ENCODE data around the gene OR56B4. TPM values are rescaled to one million over a fixed set of nuclear protein-coding genes. Genes with fewer than 3 reads are reported as not detected.
"Not testable (repeated sequence)": the region's sequence is repeated elsewhere in the genome, so short reads cannot be mapped to it uniquely, and the experiment has no call there.

The OR56B4 gene
- polyA plus RNA-seq (2013, experiment 1 of 2; ENCODE audit: insufficient read length), result not detected
- polyA plus RNA-seq (2013, experiment 2 of 2; ENCODE audit: insufficient read length), result not detected

- not testable (repeated sequence) for DNase-seq
These were observed at the start of gene OR56B4 for GRCh38 chr11:6107384-6107783. OR56B4 (plus strand) TSS chr11:6107684; CDS start chr11:6107779, 95 bp downstream.

DNA sequence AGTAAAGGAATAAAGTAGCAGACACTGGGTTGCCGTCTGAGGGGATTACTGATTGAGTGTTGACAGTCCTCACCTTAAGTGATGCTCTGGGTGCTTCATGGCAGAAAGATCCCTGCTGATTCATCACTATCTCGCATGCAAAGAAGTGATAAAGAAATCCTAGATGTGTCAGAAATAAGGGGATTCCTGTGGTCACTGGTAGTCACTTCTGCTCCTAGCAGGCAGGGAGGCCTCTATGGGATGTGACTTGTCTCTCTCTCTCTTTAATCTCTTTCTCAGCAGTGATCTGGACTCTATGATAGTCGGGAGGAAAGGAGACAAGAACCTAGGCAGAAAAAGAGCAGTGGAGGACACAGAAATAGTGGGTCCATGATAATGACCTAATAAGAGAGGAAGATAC is 46.0 kb upstream of the OR56B4 start:
- DNase-seq, result no peak

DNA sequence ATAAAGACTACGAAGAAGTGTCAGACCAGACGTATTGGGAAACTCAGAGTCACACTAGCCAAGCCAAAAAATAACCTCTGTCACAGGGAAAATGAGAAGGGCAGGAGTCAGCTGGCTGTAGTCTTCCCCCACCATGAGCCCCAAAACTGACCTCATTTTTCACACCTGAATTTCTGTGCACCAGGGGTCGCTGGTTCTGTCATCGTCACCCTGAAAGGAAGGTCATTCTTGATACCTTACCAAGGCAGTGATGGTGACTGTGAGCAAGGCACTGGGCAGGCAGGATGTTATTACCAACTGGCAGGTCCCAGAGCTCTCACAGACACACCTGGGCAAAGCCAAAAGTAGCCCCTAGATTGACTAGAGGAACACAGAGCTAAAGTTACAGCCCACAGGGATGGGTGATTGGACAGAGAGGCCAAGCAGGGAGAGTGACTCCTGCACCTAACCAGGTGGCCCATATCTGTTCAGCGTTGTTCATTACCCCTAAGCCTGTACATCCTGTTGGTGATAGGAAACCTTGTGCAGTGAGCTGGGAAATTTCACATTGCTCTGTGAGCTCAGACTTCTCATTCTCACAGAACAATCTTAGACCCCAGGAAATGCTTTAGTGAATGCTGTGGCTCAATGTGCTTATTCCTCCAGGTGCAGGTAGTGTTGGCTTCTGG is 44.7 kb upstream of the OR56B4 start:
- no peak for DNase-seq

- DNase-seq, result no peak
These were observed 40.0 kb upstream of the OR56B4 start for GRCh38 chr11:6067502-6067901.

DNA sequence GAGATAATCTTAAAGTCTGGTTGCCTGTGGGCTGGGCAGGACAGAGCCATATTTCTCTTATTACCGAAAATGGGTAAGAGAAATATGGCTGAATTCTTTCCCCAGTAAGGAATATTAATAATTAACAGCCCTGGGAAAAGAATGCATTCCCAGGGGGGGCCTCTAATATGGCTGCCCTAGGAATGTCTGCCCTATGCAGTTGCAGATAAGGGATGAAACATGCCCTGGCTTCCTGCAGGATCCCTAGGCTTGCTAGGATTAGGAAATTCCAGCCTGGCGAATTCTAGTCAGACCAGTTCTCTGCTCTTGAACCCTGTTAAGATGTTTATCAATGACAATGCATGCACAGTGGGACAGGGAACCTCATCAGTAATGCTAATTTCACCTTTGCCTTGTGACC is 31.0 kb upstream of the OR56B4 start:
- DNase-seq, result not testable (repeated sequence)

DNA sequence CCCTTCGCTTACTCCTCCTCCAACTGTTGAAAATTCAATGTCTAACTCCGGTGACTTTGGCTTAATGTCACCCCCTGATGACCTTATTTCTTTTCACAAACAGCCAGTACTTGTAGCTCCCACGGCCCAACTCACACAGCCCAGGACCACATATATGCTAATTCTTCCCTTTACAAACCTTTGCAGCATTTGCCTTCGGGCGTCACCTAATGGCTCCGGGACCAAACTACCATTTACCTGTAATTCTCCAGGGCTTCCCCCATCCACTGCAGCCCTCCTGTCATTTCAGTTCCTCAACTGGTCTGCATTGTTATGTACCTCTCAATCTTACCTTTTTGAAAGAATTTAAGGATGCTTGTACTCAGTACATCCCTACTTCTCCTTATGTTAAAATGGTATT is 29.8 kb upstream of the OR56B4 start:
- DNase-seq, result no peak

DNA sequence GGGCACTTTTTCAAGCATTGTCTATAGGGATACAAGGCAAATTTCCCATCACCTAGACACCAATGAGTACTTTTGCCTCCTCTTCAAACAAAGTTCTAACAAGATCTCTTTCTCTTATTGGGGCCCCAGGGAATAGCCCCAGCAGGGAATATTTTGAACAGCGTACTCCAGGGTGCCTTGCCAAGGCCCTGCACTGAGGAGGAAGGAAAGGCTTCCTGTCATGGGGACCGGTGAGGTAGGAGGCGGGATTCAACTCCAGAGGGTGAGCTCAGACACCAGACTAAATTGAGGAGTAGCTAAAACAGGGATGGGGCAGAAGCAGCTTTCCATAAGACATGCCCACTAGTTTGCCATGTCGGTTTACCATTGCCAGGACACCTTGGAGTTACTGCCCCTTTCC is 28.0 kb upstream of the OR56B4 start:
- DNase-seq, result no peak

DNA sequence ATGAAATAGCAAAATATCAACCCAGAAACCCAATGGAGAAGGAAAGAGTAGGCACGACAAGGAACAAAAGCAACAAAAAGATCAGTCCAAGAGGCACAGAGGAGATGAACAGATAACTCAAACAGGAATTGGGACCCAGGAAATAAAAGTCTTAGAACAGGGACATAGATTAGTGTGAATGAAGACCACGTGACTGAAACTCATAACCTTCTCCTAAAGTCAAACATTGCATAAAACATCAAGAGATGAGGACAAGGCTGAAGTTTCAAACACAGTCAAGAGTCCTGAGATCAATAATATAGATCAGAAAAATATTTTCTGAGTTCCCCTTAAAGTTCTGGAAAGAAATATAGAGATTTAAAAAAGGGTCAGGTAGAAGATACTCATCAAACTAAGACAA is 24.4 kb upstream of the OR56B4 start:
- no peak for DNase-seq

- no peak for DNase-seq
These were observed 22.9 kb upstream of the OR56B4 start for GRCh38 chr11:6084587-6084986.

- DNase-seq, result no peak
These were observed 13.3 kb upstream of the OR56B4 start for GRCh38 chr11:6094186-6094585.

DNA sequence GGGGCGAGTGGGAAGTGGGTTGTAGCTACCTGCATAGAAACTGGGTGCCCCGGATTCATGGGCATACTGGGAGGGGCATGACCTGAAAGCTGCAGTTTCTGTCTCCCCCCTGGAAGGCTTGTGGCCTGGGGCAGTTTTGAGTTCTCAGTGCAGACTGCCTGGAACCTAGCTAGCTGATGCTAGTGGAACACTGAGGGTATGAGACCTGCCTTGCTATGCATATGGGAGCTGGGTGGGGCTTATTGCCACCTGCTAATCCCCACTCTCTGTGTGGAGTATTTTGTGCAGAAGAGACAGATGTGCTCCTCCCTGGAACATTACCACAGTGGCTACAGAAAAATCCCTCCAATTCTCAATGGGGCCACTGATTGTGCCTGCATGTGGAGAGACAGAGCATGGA is 11.7 kb upstream of the OR56B4 start:
- no peak for DNase-seq

- DNase-seq, result no peak
These were observed 11.1 kb upstream of the OR56B4 start for GRCh38 chr11:6096417-6096816.

DNA sequence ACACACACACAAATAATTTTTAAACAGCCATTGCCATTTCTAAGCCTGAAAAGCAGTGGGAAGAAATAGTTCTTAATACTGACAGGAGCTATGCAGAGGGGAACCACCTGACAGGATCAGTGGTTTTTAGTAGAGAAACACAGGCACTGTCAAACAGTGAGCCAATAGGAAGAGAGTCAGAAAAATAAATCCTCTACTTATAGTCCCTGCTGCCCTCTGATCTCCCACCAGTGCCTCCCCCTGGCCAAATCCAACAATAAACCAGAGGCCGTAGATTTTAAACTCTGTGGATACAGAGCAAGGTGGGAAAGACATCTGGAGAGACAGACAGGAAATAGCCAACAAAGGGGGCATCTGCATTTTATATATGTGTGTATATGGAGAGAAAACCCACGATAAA is 7.9 kb upstream of the OR56B4 start:
- no peak for DNase-seq

DNA sequence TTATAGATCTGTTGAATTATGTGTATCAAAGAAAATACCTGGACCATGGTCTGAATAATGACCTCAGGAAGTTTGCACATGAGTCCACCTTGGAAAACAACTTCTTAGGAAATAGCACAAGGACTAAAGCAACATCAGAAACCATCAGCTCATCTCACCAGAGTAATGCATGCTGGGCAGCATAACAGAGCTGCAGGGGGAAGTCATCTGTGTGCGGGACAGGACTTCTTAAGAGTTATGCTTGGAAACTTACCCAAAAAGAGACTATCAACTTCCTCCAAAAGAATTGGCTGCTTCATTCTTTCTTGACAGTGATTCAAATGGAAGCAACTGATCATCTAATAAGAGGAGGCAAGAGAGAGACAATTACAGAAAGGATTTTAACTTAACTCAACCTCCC is 2.5 kb downstream of the OR56B4 start:
- DNase-seq, result no peak

- DNase-seq, result no peak
These were observed 4.2 kb downstream of the OR56B4 start for GRCh38 chr11:6111673-6112072.

DNA sequence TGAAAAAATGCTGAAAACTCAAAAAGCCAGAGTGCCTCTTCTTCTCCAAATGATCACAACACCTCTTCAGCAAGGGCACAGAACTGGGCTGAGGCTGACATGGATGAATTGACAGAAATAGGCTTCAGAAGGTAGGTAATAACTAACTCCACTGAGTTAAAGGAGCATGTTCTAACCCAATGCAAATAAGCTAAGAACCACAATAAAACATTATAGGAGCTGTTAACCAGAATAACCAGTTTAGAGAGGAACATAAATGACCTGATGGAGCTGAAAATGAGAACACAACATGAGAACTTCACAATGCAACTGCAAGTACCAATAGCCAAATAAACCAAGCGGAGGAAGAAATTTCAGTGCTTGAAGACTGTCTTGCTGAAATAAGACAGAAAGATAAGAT is 9.2 kb downstream of the OR56B4 start:
- no peak for DNase-seq

DNA sequence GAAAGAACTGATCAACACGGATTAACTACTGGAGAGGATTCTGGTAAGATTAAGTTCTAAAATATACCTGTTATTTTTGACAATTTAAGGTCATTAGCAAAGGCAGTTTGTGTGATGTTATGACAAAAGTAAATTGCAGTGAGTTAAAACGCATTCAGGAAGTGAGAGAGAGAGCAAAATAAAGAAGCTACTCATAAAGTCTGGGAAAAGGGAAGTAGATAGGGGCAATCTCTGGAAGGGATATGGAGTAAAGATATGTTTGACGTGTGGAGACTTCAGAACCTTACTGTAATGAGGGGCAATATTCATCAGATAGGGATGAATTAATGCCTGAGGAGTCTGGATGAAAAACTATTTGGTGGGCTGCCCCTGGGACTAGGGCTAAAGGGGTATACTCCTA is 16.8 kb downstream of the OR56B4 start:
- no peak for DNase-seq

DNA sequence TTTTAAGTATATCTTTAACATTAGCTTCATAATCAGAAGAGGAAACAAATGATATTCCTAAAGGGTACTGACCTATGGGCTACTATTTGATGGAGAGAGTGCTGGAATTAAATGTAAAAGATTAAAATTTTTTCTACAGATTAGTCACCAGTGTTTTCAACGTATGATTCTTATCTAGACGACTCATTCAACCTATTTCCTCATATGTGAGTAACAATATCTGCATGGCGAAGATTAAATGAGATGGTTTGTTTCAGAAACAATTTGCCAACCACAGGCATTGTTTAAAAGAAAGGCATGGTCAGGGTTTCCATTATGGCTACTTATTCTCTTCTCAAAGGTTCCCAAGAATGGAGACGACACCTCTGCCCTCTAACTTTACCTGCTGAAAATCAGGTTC is 20.4 kb downstream of the OR56B4 start:
- DNase-seq, result no peak

- no peak for DNase-seq
These were observed 21.5 kb downstream of the OR56B4 start for GRCh38 chr11:6129011-6129410.

DNA sequence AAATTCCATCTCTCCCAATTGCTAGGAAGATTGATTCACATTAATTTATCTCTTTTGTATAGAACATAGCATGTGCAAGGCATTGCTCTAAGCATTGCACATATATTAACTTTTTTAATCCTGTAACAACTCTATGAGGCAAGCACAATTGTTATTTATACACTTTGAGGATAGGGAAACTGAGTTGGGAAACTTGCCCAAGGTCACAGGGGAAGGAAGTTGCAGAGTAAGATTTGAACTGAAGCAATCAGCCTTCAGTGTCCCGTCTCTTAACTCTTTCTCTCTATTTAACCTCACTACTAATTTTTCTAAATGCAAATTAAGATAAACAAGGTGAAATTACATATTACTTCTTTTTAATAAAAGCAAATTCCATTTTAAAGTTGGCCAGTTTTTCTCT is 22.2 kb downstream of the OR56B4 start:
- DNase-seq, result no peak

DNA sequence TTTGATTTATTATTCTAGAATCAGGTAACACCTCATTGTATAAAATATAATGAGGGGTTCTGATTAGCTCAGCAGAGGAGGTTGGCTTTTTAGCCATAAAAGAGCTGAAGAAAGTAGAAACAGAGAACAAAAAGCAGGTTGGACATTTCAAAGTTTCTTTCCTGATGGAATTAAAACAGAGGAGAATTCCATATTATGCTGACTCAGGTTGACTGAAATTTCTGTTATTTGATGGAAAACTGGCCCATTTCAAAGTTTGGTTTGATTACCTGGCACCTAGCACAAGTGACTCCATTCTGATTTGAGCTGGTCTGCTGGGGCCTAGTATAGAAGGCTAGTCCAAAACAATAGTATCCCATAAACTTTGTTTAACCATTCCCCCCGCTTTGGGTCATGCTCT is 24.9 kb downstream of the OR56B4 start:
- DNase-seq, result no peak

GRCh38 chr11:6135936-6136335 is 28.5 kb downstream of the OR56B4 start:
- DNase-seq, result not testable (repeated sequence)

- no peak for DNase-seq
These were observed 35.5 kb downstream of the OR56B4 start for GRCh38 chr11:6142936-6143335.

- DNase-seq, result not testable (repeated sequence)
These were observed 36.3 kb downstream of the OR56B4 start for GRCh38 chr11:6143737-6144136.

- DNase-seq, result no peak
These were observed 43.6 kb downstream of the OR56B4 start for GRCh38 chr11:6151117-6151516.
